ENCODE measurements around the gene ZNF883. TPM values are rescaled to one million over a fixed set of nuclear protein-coding genes. Genes with fewer than 3 reads are reported as not detected.

The ZNF883 gene
- total RNA-seq, 2 donors from 2014 or later, result 0.71 to 0.76 TPM

- Mint-ChIP-seq H3K27ac (no peak overlapping the region), H3K4me3 (no peak overlapping the region), H3K4me1 (no peaks in the 10 kb centered on the region), H3K9me3 (no peaks in the 10 kb centered on the region), H3K27me3 (peaks cover 28% of the 10 kb centered on the region), H3K36me3 (ENCODE audit: low read depth) (no peaks in the 10 kb centered on the region)
- no peak for ATAC-seq (replicated peaks)
These were observed 42.3 kb downstream of the ZNF883 start for GRCh38 chr9:112969730-112970129.

- no peaks in the 10 kb centered on the region for H3K4me1 Mint-ChIP-seq
- no peak overlapping the region for H3K27ac Mint-ChIP-seq
- H3K4me3 Mint-ChIP-seq, result no peak overlapping the region
- H3K27me3 Mint-ChIP-seq, result peaks cover 13% of the 10 kb centered on the region
- no peak for ATAC-seq (replicated peaks)
- H3K9me3 Mint-ChIP-seq, result peaks cover 5% of the 10 kb centered on the region
- no peaks in the 10 kb centered on the region for H3K36me3 Mint-ChIP-seq (ENCODE audit: low read depth)
These were observed 56.4 kb downstream of the ZNF883 start for GRCh38 chr9:112955550-112955949.

- Mint-ChIP-seq H3K9me3 (peaks cover 8% of the 10 kb centered on the region), H3K36me3 (ENCODE audit: low read depth) (no peaks in the 10 kb centered on the region), H3K4me3 (no peak overlapping the region), H3K27ac (no peak overlapping the region), H3K27me3 (peaks cover 27% of the 10 kb centered on the region), H3K4me1 (no peaks in the 10 kb centered on the region)
- ATAC-seq (replicated peaks), result no peak
These were observed 66.3 kb downstream of the ZNF883 start for GRCh38 chr9:112945620-112946208.

- no peaks in the 10 kb centered on the region for H3K36me3 Mint-ChIP-seq (ENCODE audit: low read depth)
- no peaks in the 10 kb centered on the region for H3K9me3 Mint-ChIP-seq
- H3K4me3 Mint-ChIP-seq, result no peak overlapping the region
- ATAC-seq (replicated peaks), result no peak
- no peaks in the 10 kb centered on the region for H3K4me1 Mint-ChIP-seq
- H3K27ac Mint-ChIP-seq, result no peak overlapping the region
- peaks cover 26% of the 10 kb centered on the region for H3K27me3 Mint-ChIP-seq
These were observed 72.6 kb downstream of the ZNF883 start for GRCh38 chr9:112939418-112939817.

GRCh38 chr9:112933696-112934095 lies 78.3 kb downstream of the ZNF883 start:
- Mint-ChIP-seq H3K9me3 (no peaks in the 10 kb centered on the region), H3K36me3 (ENCODE audit: low read depth) (no peaks in the 10 kb centered on the region), H3K4me3 (no peak overlapping the region), H3K4me1 (no peaks in the 10 kb centered on the region), H3K27me3 (peaks cover 24% of the 10 kb centered on the region), H3K27ac (no peak overlapping the region)
- no peak for ATAC-seq (replicated peaks)

GRCh38 chr9:112925058-112925641 lies 86.8 kb downstream of the ZNF883 start:
- no peaks in the 10 kb centered on the region for H3K4me1 Mint-ChIP-seq
- no peaks in the 10 kb centered on the region for H3K36me3 Mint-ChIP-seq (ENCODE audit: low read depth)
- peak; percentile 40 for ATAC-seq (replicated peaks)
- no peak overlapping the region for H3K27ac Mint-ChIP-seq
- H3K9me3 Mint-ChIP-seq, result no peaks in the 10 kb centered on the region
- peaks cover 20% of the 10 kb centered on the region for H3K27me3 Mint-ChIP-seq
- H3K4me3 Mint-ChIP-seq, result no peak overlapping the region

- Mint-ChIP-seq H3K27ac (no peak overlapping the region), H3K4me1 (no peaks in the 10 kb centered on the region), H3K36me3 (ENCODE audit: low read depth) (no peaks in the 10 kb centered on the region), H3K27me3 (peaks cover 23% of the 10 kb centered on the region), H3K4me3 (no peak overlapping the region), H3K9me3 (no peaks in the 10 kb centered on the region)
- ATAC-seq (replicated peaks), result no peak
These were observed 90.4 kb downstream of the ZNF883 start for GRCh38 chr9:112921549-112921948.

- Mint-ChIP-seq H3K4me3 (no peak overlapping the region), H3K4me1 (no peaks in the 10 kb centered on the region)
These were observed 94.0 kb downstream of the ZNF883 start for GRCh38 chr9:112917987-112918362.

GRCh38 chr9:112917047-112917986 lies 94.7 kb downstream of the ZNF883 start:
- Mint-ChIP-seq H3K36me3 (ENCODE audit: low read depth) (no peaks in the 10 kb centered on the region), H3K27me3 (peaks cover 28% of the 10 kb centered on the region), H3K27ac (no peak overlapping the region), H3K9me3 (no peaks in the 10 kb centered on the region), H3K4me1 (no peaks in the 10 kb centered on the region), H3K4me3 (no peak overlapping the region)
- no peak for ATAC-seq (replicated peaks)

More at GRCh38 chr9:112917987-112918362, 94.0 kb downstream of the ZNF883 start:
- H3K27me3 Mint-ChIP-seq, result peaks cover 24% of the 10 kb centered on the region
- no peaks in the 10 kb centered on the region for H3K9me3 Mint-ChIP-seq
- H3K27ac Mint-ChIP-seq, result no peak overlapping the region
- no peaks in the 10 kb centered on the region for H3K36me3 Mint-ChIP-seq (ENCODE audit: low read depth)
- ATAC-seq (replicated peaks), result no peak

- H3K27ac Mint-ChIP-seq, result no peak overlapping the region
- no peaks in the 10 kb centered on the region for H3K36me3 Mint-ChIP-seq (ENCODE audit: low read depth)
- no peak for ATAC-seq (replicated peaks)
- H3K4me1 Mint-ChIP-seq, result no peaks in the 10 kb centered on the region
- H3K4me3 Mint-ChIP-seq, result no peak overlapping the region
- H3K9me3 Mint-ChIP-seq, result no peaks in the 10 kb centered on the region
- peaks cover 19% of the 10 kb centered on the region for H3K27me3 Mint-ChIP-seq
These were observed 97.5 kb downstream of the ZNF883 start for GRCh38 chr9:112914524-112914923.

- no peaks in the 10 kb centered on the region for H3K4me1 Mint-ChIP-seq
- H3K9me3 Mint-ChIP-seq, result no peaks in the 10 kb centered on the region
- no peak for ATAC-seq (replicated peaks)
- H3K4me3 Mint-ChIP-seq, result no peak overlapping the region
- H3K36me3 Mint-ChIP-seq (ENCODE audit: low read depth), result no peaks in the 10 kb centered on the region
- H3K27ac Mint-ChIP-seq, result no peak overlapping the region
- peaks cover 20% of the 10 kb centered on the region for H3K27me3 Mint-ChIP-seq
These were observed 98.7 kb downstream of the ZNF883 start for GRCh38 chr9:112913326-112913725.

GRCh38 chr9:112912636-112913035 lies 99.4 kb downstream of the ZNF883 start:
- ATAC-seq (replicated peaks), result no peak
- Mint-ChIP-seq H3K4me1 (no peaks in the 10 kb centered on the region), H3K4me3 (no peak overlapping the region), H3K27ac (no peak overlapping the region), H3K9me3 (no peaks in the 10 kb centered on the region), H3K36me3 (ENCODE audit: low read depth) (no peaks in the 10 kb centered on the region), H3K27me3 (peaks cover 16% of the 10 kb centered on the region)

GRCh38 chr9:112911736-112912135 lies 100.3 kb downstream of the ZNF883 start:
- Mint-ChIP-seq H3K4me3 (no peak overlapping the region), H3K4me1 (no peaks in the 10 kb centered on the region), H3K9me3 (no peaks in the 10 kb centered on the region), H3K27me3 (peaks cover 16% of the 10 kb centered on the region), H3K27ac (no peak overlapping the region), H3K36me3 (ENCODE audit: low read depth) (no peaks in the 10 kb centered on the region)
- no peak for ATAC-seq (replicated peaks)
